KMS-11 (cell line): Measurements from ENCODE around the gene ITGB1BP1.

ENCODE experiments used
- H2AFZ ChIP-seq: fragments of 200-600 bp; sonication (generic); 2 replicates; pipeline ENCODE4 v1.6.1; 2016; ENCODE audit warnings: antibody characterized with exemption, mixed run types, low read depth
- H3K27ac ChIP-seq: fragments of 200-600 bp; sonication (generic); 2 replicates; pipeline ENCODE4 v1.6.1; 2016; ENCODE audit warnings: mild to moderate bottlenecking, mixed run types
- H3K27me3 ChIP-seq: fragments of 200-600 bp; sonication (generic); 2 replicates; pipeline ENCODE4 v1.6.1; 2017; ENCODE audit warnings: mild to moderate bottlenecking, low read depth, mixed run types, moderate library complexity; ENCODE audit not compliant: insufficient read depth
- H3K36me3 ChIP-seq: fragments of 200-600 bp; sonication (generic); 2 replicates; pipeline ENCODE4 v1.6.1; 2017; ENCODE audit warnings: mild to moderate bottlenecking, mixed run types; ENCODE audit not compliant: insufficient read depth
- H3K4me1 ChIP-seq: fragments of 200-600 bp; sonication (generic); 2 replicates; pipeline ENCODE4 v1.6.1; 2016; ENCODE audit warnings: mild to moderate bottlenecking, low read depth, mixed run types; ENCODE audit not compliant: poor library complexity, severe bottlenecking
- H3K4me2 ChIP-seq: fragments of 200-600 bp; sonication (generic); 2 replicates; pipeline ENCODE4 v1.7.0; 2016; ENCODE audit warnings: mild to moderate bottlenecking, mixed run types
- H3K4me3 ChIP-seq: fragments of 200-600 bp; sonication (generic); IDR thresholded peaks from 2 replicates; pipeline ENCODE4 v1.6.1; 2017; ENCODE audit warnings: low read depth, low read length, mixed read lengths; ENCODE audit not compliant: insufficient read depth
- H3K79me2 ChIP-seq: fragments of 200-600 bp; sonication (generic); 2 replicates; pipeline ENCODE4 v1.6.1; 2016; ENCODE audit warnings: low read depth, mixed run types; ENCODE audit not compliant: insufficient read depth
- H3K9ac ChIP-seq: fragments of 200-600 bp; sonication (generic); 2 replicates; pipeline ENCODE4 v1.6.1; 2016; ENCODE audit warnings: mild to moderate bottlenecking, mixed run types
- H4K20me1 ChIP-seq: fragments of 200-600 bp; sonication (generic); 2 replicates; pipeline ENCODE4 v1.6.1; 2016; ENCODE audit warnings: mild to moderate bottlenecking, mixed run types; ENCODE audit not compliant: insufficient read depth
- TF ChIP-seq, protein P1 (sequence below): fragments of 200-600 bp; sonication (generic); conservative IDR thresholded peaks from 2 replicates; pipeline ENCODE4 v1.6.1; 2017; ENCODE audit warnings: low read depth, mild to moderate bottlenecking, antibody characterized with exemption, low read length, moderate library complexity, mixed read lengths

The ITGB1BP1 gene

DNA sequence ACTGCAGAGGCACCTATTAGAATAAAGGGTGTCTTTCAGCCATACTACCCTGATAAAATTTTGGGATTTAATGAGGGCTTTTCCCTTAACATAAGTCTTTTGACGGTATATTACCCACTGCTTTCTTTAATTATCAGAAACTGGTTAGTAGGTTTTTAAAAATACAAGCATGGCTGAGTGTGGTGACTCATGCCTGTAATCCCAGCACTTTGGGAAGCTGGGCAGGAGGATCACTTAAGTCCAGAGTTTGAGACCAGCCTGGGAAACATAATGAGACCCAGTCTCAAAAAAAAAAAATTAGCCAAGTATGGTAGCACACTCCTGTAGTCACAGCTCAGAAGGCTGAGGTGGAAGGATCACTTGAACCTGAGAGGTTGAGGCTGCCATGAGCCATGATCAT is 16.2 kb upstream of the ITGB1BP1 start:
- H3K36me3 ChIP-seq, result peaks cover 9% of the 10 kb centered on the region; the same call in 1 of the 2 replicates
- H3K4me3 ChIP-seq, result no peak overlapping the region
- H3K4me1 ChIP-seq, result peaks cover 1% of the 10 kb centered on the region
- no peak overlapping the region for H3K27ac ChIP-seq
- no peaks in the 10 kb centered on the region for H3K27me3 ChIP-seq
- TF ChIP-seq, protein P1, sequence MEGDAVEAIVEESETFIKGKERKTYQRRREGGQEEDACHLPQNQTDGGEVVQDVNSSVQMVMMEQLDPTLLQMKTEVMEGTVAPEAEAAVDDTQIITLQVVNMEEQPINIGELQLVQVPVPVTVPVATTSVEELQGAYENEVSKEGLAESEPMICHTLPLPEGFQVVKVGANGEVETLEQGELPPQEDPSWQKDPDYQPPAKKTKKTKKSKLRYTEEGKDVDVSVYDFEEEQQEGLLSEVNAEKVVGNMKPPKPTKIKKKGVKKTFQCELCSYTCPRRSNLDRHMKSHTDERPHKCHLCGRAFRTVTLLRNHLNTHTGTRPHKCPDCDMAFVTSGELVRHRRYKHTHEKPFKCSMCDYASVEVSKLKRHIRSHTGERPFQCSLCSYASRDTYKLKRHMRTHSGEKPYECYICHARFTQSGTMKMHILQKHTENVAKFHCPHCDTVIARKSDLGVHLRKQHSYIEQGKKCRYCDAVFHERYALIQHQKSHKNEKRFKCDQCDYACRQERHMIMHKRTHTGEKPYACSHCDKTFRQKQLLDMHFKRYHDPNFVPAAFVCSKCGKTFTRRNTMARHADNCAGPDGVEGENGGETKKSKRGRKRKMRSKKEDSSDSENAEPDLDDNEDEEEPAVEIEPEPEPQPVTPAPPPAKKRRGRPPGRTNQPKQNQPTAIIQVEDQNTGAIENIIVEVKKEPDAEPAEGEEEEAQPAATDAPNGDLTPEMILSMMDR, result no peak
- no peaks in the 10 kb centered on the region for H4K20me1 ChIP-seq
- no peak overlapping the region for H2AFZ ChIP-seq
- no peak overlapping the region for H3K9ac ChIP-seq
- H3K79me2 ChIP-seq, result no peaks in the 10 kb centered on the region
- no peak overlapping the region for H3K4me2 ChIP-seq

DNA sequence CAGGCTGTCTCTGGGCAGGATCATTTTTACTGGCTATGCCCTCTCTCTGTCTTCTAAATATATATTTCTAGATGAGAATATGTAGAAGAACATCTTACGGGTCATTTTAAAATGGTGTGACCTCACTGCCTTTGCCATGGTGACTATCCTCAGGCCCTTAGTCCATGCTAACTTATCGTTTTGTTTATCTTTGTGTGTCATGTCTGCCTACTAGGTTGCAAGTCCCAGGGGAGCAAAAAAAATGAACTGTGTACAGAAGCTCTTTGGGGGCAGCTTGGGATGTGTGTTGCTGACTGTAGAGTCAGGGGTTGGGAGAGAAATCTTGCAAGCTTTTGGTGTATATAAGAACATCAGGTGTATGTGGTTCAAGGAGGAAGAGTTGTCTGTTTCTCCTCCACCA is 11.2 kb upstream of the ITGB1BP1 start:
- H3K27ac ChIP-seq, result no peak overlapping the region
- peaks cover 9% of the 10 kb centered on the region; the same call in 1 of the 2 replicates for H3K36me3 ChIP-seq
- no peaks in the 10 kb centered on the region for H3K27me3 ChIP-seq
- no peak overlapping the region for H2AFZ ChIP-seq
- H3K4me2 ChIP-seq, result no peak overlapping the region
- H3K79me2 ChIP-seq, result no peaks in the 10 kb centered on the region
- no peak overlapping the region for H3K4me3 ChIP-seq
- H4K20me1 ChIP-seq, result no peaks in the 10 kb centered on the region
- peaks cover 28% of the 10 kb centered on the region for H3K4me1 ChIP-seq
- no peak overlapping the region for H3K9ac ChIP-seq
- TF ChIP-seq, protein P1, result no peak

DNA sequence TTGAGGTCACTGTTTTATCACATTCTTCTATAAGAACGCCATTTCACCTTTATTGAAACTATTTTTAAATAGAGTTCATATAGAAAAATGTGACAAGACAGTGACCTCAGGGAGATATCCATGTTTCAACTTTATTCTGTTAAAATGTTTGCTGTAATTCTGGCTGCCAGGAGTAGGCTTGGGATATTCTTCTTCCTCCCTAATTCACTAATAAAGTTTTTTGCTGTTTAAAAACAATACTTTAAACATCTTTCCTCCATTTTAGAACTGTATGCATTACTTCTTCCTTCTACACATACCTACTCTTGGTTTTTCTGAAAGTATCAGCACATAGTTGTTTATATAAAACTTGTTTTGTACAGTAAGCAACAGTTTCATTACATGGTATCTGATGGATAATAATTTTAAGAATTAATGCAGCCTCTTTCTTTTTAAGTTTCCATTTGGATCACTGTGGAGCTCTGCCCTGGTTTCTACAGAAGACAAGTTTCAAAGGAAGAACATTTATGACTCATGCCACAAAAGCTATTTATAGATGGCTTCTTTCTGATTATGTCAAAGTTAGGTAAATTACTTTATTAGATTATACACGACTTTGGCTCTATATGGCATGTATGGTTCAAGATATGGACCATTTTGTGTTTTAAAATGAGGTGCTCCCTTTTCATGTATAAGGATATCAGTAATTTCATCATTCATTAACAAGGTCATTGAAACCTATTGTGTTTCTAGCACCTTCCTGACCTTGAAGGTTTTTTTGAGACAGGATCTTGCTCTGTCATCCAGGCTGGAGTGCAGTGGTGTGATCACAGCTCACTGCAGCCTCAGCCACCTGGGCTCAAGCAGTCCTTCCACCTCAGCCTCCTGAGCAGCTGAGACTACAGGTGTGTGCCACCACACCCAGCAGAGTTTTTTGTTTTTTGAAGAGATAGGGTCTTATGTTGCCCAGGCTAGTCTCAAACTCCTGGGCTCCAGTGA is 7.3 kb upstream of the ITGB1BP1 start:
- no peaks in the 10 kb centered on the region for H4K20me1 ChIP-seq
- no peaks in the 10 kb centered on the region; the same call in 1 of the 2 replicates for H3K79me2 ChIP-seq
- no peak overlapping the region for H2AFZ ChIP-seq
- H3K36me3 ChIP-seq, result no peaks in the 10 kb centered on the region
- H3K27ac ChIP-seq, result peak overlapping the region; percentile 24
- H3K4me1 ChIP-seq, result peaks cover 28% of the 10 kb centered on the region
- H3K4me2 ChIP-seq, result peak overlapping the region; percentile 40; the same call in 1 of the 2 replicates
- H3K9ac ChIP-seq, result no peak overlapping the region
- H3K4me3 ChIP-seq, result no peak overlapping the region
- TF ChIP-seq, protein P1, result no peak
- H3K27me3 ChIP-seq, result no peaks in the 10 kb centered on the region

DNA sequence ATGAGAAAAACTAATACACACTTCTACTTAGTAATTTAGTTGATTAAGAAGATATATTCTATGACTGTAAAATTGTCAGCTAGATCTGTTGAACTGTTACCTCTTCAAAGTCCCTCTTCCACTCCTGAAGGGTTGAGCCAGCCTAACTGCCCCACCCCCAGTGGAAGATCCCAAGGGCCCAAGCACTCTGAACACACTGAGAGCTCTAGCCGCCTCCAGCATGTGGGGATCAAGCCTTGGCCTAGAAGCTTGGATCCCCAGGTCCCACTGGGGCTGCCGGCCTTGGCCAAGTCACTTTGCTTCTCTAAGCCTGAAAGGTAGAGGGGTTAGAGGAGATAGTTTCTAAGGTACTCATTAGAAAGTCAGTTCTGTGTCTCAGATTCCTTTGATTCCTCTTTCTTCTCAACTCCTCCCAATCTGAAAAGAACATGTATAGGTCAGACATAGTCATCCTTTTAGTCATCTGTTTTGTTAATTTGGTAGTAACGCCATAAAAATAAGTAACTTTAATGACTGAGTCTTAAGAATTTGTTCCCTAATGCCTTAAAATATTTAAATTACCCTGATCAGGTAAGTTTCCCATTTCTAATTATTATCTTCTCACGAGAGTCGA is 5.7 kb upstream of the ITGB1BP1 start:
- H4K20me1 ChIP-seq, result no peaks in the 10 kb centered on the region
- no peaks in the 10 kb centered on the region for H3K27me3 ChIP-seq
- no peak overlapping the region for H3K27ac ChIP-seq
- peaks cover 37% of the 10 kb centered on the region for H3K4me1 ChIP-seq
- no peaks in the 10 kb centered on the region for H3K36me3 ChIP-seq
- no peak overlapping the region for H3K4me2 ChIP-seq
- TF ChIP-seq, protein P1, result no peak
- H3K79me2 ChIP-seq, result peaks cover 15% of the 10 kb centered on the region; the same call in 1 of the 2 replicates
- H3K9ac ChIP-seq, result no peak overlapping the region
- no peak overlapping the region for H3K4me3 ChIP-seq
- H2AFZ ChIP-seq, result no peak overlapping the region
